Uterus (tissue), 2 donors: ENCODE data around the gene CRHR2.

Source experiments
- CTCF ChIP-seq, 4 experiments: fragments of 200-600 bp in 2 of 4; fragments of 450-650 bp in 2 of 4; sonication (generic) in 2 of 4; IDR thresholded peaks; one replicate each; pipeline ENCODE4 v1.5.1; 2016 to 2019; ENCODE audit warnings: antibody characterized with exemption in 4 of 4, mild to moderate bottlenecking in 2 of 4, moderate library complexity in 1 of 4
- POLR2A ChIP-seq, 2 donors: fragments of 450-650 bp; IDR thresholded peaks; one replicate each; pipeline ENCODE4 v1.6.1; 2016; ENCODE audit warnings: antibody characterized with exemption in 2 of 2, mild to moderate bottlenecking in 1 of 2, moderate library complexity in 1 of 2

DNA sequence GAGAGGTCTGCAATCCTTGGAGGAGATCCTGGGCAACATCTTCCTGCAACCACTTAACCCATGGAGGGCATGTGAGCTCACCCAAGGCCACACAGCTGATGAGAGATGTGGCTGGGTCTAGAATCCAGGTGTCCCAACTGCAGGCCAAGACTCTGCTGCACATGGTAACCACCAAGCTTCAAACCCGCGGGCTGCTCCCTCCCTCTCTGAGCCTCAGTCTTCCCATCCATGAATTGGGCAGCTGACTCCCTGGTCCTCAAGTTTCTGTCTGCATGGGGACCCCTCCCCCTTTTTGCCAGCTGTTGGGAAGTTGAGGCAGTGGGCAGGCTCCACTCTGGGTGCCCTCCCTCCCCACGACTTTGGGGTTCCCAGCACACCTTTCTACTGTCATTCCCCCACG is 48.7 kb upstream of the CRHR2 start:
- TF ChIP-seq CTCF (IDR thresholded peaks at IDR 0.05): no peak
- TF ChIP-seq POLR2A (IDR thresholded peaks at IDR 0.05): no peak
